ENCODE results near the gene KIF27.

KIF27 gene

GRCh38 chr9:83933790-83934189 is 12.6 kb upstream of the KIF27 start:
- no peaks in the 10 kb centered on the region for H3K9me3 ChIP-seq (ENCODE audit: low read length)
- no peak overlapping the region for H3K4me2 ChIP-seq (ENCODE audit: low read length)
- H3K9me2 ChIP-seq (ENCODE audit: low read depth, low read length): no peaks in the 10 kb centered on the region
- H3K4me3 ChIP-seq (ENCODE audit: low read depth, low read length, poor library complexity, severe bottlenecking): no peak overlapping the region
- H3K36me3 ChIP-seq (ENCODE audit: insufficient read depth, low read length): no peaks in the 10 kb centered on the region
- no peaks in the 10 kb centered on the region for H4K20me1 ChIP-seq (ENCODE audit: insufficient read depth, low read length)
- H3K9ac ChIP-seq (ENCODE audit: low read length): no peak overlapping the region
- no peak overlapping the region for H3K27ac ChIP-seq (ENCODE audit: low read depth, low read length, poor library complexity, severe bottlenecking)
- H3F3A ChIP-seq (ENCODE audit: insufficient read depth, low read length): no peaks in the 10 kb centered on the region
- H2AFZ ChIP-seq (ENCODE audit: low read length): no peak overlapping the region
- no peaks in the 10 kb centered on the region for H3K79me2 ChIP-seq (ENCODE audit: insufficient read depth, low read length)
- TF ChIP-seq CTCF (IDR thresholded peaks at IDR 0.05; ENCODE audit: low read length) (no peak), EZH2 (IDR thresholded peaks at IDR 0.05; ENCODE audit: borderline replicate concordance, low read length) (no peak)
- H3K4me1 ChIP-seq (ENCODE audit: insufficient read depth, low read length, severe bottlenecking): no peaks in the 10 kb centered on the region
- H3K27me3 ChIP-seq (ENCODE audit: insufficient read depth, low read length): no peaks in the 10 kb centered on the region

- Histone ChIP-seq H3K4me2 (ENCODE audit: low read length) (no peak overlapping the region), H3K9me3 (ENCODE audit: low read length) (no peaks in the 10 kb centered on the region), H3K4me3 (ENCODE audit: low read depth, low read length, poor library complexity, severe bottlenecking) (no peak overlapping the region), H3K9ac (ENCODE audit: low read length) (no peak overlapping the region), H3F3A (ENCODE audit: insufficient read depth, low read length) (no peaks in the 10 kb centered on the region), H3K36me3 (ENCODE audit: insufficient read depth, low read length) (no peaks in the 10 kb centered on the region), H3K4me1 (ENCODE audit: insufficient read depth, low read length, severe bottlenecking) (no peaks in the 10 kb centered on the region), H3K9me2 (ENCODE audit: low read depth, low read length) (no peaks in the 10 kb centered on the region), H3K27ac (ENCODE audit: low read depth, low read length, poor library complexity, severe bottlenecking) (no peak overlapping the region), H2AFZ (ENCODE audit: low read length) (no peak overlapping the region), H3K27me3 (ENCODE audit: insufficient read depth, low read length) (no peaks in the 10 kb centered on the region), H3K79me2 (ENCODE audit: insufficient read depth, low read length) (no peaks in the 10 kb centered on the region), H4K20me1 (ENCODE audit: insufficient read depth, low read length) (no peaks in the 10 kb centered on the region)
- TF ChIP-seq EZH2 (IDR thresholded peaks at IDR 0.05; ENCODE audit: borderline replicate concordance, low read length): no peak
- no peak for TF ChIP-seq CTCF (IDR thresholded peaks at IDR 0.05; ENCODE audit: low read length)
These were observed 11.6 kb upstream of the KIF27 start for GRCh38 chr9:83932851-83933250.

GRCh38 chr9:83932011-83932410 is 10.8 kb upstream of the KIF27 start:
- no peak overlapping the region for H3K4me3 ChIP-seq (ENCODE audit: low read depth, low read length, poor library complexity, severe bottlenecking)
- no peaks in the 10 kb centered on the region for H3K79me2 ChIP-seq (ENCODE audit: insufficient read depth, low read length)
- TF ChIP-seq CTCF (IDR thresholded peaks at IDR 0.05; ENCODE audit: low read length) (no peak), EZH2 (IDR thresholded peaks at IDR 0.05; ENCODE audit: borderline replicate concordance, low read length) (no peak)
- H3K9me2 ChIP-seq (ENCODE audit: low read depth, low read length): no peaks in the 10 kb centered on the region
- no peaks in the 10 kb centered on the region for H3K27me3 ChIP-seq (ENCODE audit: insufficient read depth, low read length)
- no peaks in the 10 kb centered on the region for H3K36me3 ChIP-seq (ENCODE audit: insufficient read depth, low read length)
- H4K20me1 ChIP-seq (ENCODE audit: insufficient read depth, low read length): no peaks in the 10 kb centered on the region
- H3F3A ChIP-seq (ENCODE audit: insufficient read depth, low read length): no peaks in the 10 kb centered on the region
- no peaks in the 10 kb centered on the region for H3K9me3 ChIP-seq (ENCODE audit: low read length)
- H3K9ac ChIP-seq (ENCODE audit: low read length): no peak overlapping the region
- no peak overlapping the region for H3K27ac ChIP-seq (ENCODE audit: low read depth, low read length, poor library complexity, severe bottlenecking)
- no peak overlapping the region for H3K4me2 ChIP-seq (ENCODE audit: low read length)
- H2AFZ ChIP-seq (ENCODE audit: low read length): no peak overlapping the region
- H3K4me1 ChIP-seq (ENCODE audit: insufficient read depth, low read length, severe bottlenecking): no peaks in the 10 kb centered on the region

All from OCI-LY1 (cell line).